ENCODE data around the gene ARTN. TPM values are rescaled to one million over a fixed set of nuclear protein-coding genes. Genes with fewer than 3 reads are reported as not detected.

The ARTN gene
- total RNA-seq, 1 experiment from 2014 or later, result 36.0 TPM

DNA sequence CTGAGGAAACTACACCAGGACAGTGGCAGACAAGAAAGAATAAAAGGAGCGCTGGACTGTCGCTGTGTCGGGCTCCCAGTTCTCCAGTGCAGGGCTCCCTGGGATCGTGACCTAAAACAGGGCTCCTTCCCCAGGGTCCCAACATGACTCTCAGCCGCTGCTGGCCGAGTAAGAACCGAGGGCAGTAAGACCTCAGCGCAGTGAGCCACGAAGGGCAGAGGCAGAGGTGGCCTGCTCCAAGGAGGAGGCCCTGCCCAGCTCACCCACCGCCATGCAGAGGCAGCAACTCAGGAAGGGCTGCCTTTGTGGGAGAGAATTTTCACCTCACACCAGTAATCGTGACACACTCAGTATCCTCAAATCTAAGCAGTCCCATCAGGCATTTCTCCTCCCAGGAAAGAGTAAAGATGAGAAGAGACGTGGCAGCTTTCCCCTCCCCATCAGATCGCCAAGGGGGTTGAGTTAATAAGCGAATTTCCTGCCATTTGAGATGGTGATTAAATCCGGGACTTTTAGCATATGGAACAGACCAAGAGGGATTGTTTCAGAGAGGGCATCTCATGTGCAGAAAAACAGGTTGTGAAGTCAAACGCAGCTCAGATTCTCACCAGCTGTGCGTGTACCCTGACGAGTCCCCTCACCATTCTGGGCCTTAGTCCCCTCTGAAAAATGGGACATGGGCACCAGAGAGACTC lies 19.8 kb upstream of the ARTN start:
- no peak for ATAC-seq
- Histone ChIP-seq H3K27ac (ENCODE audit: low read length) (no peak overlapping the region), H4K20me1 (ENCODE audit: low read length) (no peaks in the 10 kb centered on the region), H3K4me2 (ENCODE audit: low read length) (no peak overlapping the region), H3F3A (ENCODE audit: low read length, unreplicated experiment) (no peaks in the 10 kb centered on the region), H2AFZ (ENCODE audit: low read length) (no peak overlapping the region), H3K9me2 (replicated peaks; ENCODE audit: low read length) (no peaks in the 10 kb centered on the region), H3K4me1 (ENCODE audit: insufficient read depth, low read length) (peaks cover 9% of the 10 kb centered on the region), H3K9ac (ENCODE audit: low read length) (no peak overlapping the region), H3K36me3 (ENCODE audit: low read depth, low read length) (no peaks in the 10 kb centered on the region), H3K9me3 (ENCODE audit: low read length) (no peaks in the 10 kb centered on the region), H3K4me3 (ENCODE audit: low read length) (no peak overlapping the region), H3K79me2 (ENCODE audit: low read length) (no peaks in the 10 kb centered on the region), H3K27me3 (ENCODE audit: low read length) (no peaks in the 10 kb centered on the region)
- DNase-seq, result no peak
- intact Hi-C loops (cut with micrococcal nuclease), result no loop called here
- TF ChIP-seq EZH2 (IDR thresholded peaks at IDR 0.05; ENCODE audit: low read length, unreplicated experiment), result no peak
- no peak for TF ChIP-seq EZH2phosphoT487 (IDR thresholded peaks at IDR 0.05; ENCODE audit: borderline replicate concordance, low read length)
- TF ChIP-seq, protein P1, sequence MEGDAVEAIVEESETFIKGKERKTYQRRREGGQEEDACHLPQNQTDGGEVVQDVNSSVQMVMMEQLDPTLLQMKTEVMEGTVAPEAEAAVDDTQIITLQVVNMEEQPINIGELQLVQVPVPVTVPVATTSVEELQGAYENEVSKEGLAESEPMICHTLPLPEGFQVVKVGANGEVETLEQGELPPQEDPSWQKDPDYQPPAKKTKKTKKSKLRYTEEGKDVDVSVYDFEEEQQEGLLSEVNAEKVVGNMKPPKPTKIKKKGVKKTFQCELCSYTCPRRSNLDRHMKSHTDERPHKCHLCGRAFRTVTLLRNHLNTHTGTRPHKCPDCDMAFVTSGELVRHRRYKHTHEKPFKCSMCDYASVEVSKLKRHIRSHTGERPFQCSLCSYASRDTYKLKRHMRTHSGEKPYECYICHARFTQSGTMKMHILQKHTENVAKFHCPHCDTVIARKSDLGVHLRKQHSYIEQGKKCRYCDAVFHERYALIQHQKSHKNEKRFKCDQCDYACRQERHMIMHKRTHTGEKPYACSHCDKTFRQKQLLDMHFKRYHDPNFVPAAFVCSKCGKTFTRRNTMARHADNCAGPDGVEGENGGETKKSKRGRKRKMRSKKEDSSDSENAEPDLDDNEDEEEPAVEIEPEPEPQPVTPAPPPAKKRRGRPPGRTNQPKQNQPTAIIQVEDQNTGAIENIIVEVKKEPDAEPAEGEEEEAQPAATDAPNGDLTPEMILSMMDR (conservative IDR thresholded peaks at IDR 0.05; ENCODE audit: low read depth, low read length), result no peak
- no TSS peak for BruUV-seq (replicated peaks)
- POLR2A ChIA-PET (ENCODE audit: unreplicated experiment), result no interaction called here
- CTCF ChIA-PET, result no interaction called here

DNA sequence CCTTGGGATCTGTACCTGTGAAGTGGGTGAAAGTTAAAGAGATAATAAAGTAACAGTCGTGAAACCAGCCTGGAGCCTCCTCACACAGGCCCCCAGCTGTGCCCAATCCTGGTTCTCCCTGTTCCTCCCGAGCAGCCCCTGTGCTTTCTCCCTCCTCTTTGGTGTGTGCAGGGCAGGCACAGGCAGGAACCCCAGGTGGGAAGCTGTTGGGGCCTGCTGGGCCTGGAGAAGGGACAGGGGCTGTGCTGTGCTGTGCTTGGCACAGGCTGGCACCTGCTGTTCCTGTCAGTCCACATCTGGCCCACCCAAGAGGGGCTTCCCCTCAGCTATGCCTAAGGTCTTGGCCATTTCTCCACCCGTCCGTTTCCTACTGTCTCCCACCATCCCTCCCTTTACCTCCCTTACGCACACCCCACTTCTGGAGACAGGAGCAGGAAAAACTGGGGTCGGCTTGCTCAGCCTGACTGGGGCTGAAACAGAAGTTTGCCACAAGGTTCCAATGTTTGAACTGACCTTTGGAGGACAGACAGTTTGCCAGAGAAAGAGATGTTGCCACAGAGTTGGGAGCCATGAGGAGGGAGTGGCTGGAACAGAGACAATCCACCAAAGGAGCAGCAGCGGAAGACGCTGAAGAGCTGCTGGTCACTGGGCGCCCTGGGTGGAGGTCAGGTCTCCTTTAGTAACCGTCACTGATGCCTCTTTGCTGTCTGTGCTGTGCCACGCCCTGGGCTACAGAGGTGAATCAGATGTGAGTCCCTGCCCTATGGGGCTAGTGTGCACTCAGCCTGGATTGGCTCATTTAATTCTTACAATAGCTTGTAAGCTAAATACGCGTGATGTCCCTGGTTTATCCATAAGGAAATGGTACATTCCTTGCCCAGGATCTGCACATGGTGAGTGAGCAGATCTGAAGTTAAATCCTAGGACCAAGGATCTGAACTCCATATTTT lies 18.8 kb upstream of the ARTN start:
- TF ChIP-seq EZH2 (IDR thresholded peaks at IDR 0.05; ENCODE audit: low read length, unreplicated experiment), result no peak
- TF ChIP-seq, protein P1 (conservative IDR thresholded peaks at IDR 0.05; ENCODE audit: low read depth, low read length), result no peak
- TF ChIP-seq EZH2phosphoT487 (IDR thresholded peaks at IDR 0.05; ENCODE audit: borderline replicate concordance, low read length), result no peak
- Histone ChIP-seq H4K20me1 (ENCODE audit: low read length) (no peaks in the 10 kb centered on the region), H3K4me1 (ENCODE audit: insufficient read depth, low read length) (peaks cover 9% of the 10 kb centered on the region), H3K36me3 (ENCODE audit: low read depth, low read length) (no peaks in the 10 kb centered on the region), H3K4me3 (ENCODE audit: low read length) (no peak overlapping the region), H3K4me2 (ENCODE audit: low read length) (no peak overlapping the region; the same call in 1 of the 2 replicates), H3K79me2 (ENCODE audit: low read length) (no peaks in the 10 kb centered on the region), H3K9ac (ENCODE audit: low read length) (no peak overlapping the region), H2AFZ (ENCODE audit: low read length) (no peak overlapping the region), H3K9me3 (ENCODE audit: low read length) (no peaks in the 10 kb centered on the region), H3F3A (ENCODE audit: low read length, unreplicated experiment) (no peaks in the 10 kb centered on the region), H3K9me2 (replicated peaks; ENCODE audit: low read length) (no peaks in the 10 kb centered on the region), H3K27ac (ENCODE audit: low read length) (no peak overlapping the region), H3K27me3 (ENCODE audit: low read length) (no peaks in the 10 kb centered on the region)
- ChIA-PET CTCF (interaction anchor here (0.5 kb wide), 1 partner anchor 128 kb away, joined by 3 read pairs; no protein-coding TSS in a partner anchor), POLR2A (ENCODE audit: unreplicated experiment) (no interaction called here)
- ATAC-seq (peak; percentile 57), DNase-seq (peak; percentile 39)
- no TSS peak for BruUV-seq (replicated peaks)
- intact Hi-C loops (cut with micrococcal nuclease), result no loop called here

Measured in PC-3 (cell line).